NCI-H510A treated with DMSO at 0.1 percent for 48 hours (cell line): Measurements from ENCODE around the gene DLGAP4.

ENCODE experiments used
- DNase-seq: peaks from one replicate; lab custom pipeline; 2025; lab: John Stamatoyannopoulos, UW

Gene DLGAP4

DNA sequence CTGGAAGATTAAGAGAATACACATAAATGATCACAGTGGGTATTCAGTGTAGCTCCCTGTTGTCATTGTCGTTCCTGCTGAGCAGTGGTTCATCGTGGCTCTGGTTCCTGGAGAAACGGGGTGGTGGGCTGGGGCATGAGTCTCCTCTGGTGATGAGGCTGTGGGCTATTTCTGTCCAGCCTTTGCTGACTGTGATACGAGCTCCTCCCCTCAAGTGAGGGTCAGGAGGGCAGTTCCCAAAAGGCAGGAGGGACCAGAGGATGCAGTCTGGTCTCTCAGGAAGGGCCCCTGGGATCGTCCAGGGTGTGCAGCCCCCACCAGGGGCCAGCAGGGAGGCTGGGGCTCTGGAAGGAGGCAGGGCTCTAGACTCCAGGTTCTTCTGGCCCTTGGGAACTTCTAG, 31.1 kb upstream of the DLGAP4 start:
- DNase-seq: no peak

DNA sequence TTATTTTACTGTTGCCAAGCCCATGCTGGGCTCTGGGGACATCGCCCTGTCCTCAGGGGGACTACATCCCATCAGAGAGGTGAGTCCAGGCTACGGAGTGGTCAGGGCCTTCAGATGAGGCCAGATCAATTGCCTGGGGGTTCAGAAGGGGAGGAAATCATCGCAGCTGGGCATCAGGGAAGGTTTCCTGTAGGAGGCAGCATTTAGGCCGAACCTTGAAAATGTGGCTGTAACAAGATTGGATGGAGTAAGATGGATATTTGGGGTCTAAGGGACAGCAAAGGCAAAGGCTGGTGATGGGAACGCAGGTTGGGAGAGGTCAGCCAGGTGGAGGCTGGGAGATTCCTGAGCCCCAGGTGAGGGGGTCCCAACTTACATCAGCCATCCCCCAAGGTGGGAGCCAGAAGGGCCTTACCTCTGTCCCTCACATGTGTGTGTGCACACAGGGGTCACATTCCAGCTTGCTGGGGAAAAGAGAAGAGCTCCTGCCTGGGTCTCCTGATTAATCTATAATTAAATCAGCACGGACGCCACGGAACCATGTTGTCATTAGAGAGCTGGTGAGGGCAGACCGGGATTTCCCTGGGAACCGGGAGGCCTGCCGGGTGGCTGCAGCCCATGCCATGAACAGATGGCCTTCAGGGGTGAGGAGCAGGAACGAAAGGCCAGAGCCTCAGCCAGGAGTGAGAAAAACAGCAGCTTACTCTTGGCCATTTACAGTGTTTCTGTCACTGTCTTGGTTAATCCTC, 30.5 kb upstream of the DLGAP4 start:
- DNase-seq: no peak

DNA sequence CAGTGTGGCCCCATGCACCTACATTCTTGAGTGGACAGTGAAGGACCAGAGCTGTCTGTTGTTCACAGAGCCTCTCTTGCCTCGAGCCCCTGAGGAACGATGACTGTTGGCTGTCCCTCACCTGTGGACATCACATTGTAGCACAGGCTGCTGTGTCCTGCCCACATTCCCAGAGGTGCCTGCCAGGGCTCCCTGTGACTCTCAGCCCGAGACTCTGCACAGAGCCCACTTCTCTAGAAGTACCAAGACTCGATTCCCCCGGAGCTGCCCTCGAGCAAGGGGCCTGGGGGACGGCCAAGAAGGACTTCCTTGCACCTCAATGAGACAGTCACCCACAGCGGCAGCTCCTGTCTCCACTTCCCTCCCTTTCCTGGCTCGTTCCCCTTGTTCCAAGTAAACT, 28.6 kb upstream of the DLGAP4 start:
- DNase-seq: no peak

DNA sequence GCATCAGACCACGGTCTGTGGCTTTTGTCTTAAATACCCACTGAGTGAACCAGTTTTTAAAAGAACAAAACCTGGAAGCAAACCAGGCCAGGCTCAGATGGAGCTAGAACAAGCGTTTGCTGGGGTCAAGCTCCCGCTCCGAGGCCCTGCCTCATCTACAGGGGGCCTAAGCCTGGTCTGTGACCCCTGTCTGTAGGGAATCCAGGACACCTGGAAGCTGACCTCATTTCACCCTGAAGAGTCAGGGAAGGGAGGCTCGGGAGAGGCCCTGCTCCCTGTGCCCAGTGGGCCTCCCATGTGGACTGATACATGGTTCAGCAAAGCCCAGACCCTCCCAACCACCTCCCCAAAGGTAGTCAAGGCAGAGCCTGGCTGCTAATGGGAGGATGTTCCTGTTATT, 26.8 kb upstream of the DLGAP4 start:
- DNase-seq: no peak

DNA sequence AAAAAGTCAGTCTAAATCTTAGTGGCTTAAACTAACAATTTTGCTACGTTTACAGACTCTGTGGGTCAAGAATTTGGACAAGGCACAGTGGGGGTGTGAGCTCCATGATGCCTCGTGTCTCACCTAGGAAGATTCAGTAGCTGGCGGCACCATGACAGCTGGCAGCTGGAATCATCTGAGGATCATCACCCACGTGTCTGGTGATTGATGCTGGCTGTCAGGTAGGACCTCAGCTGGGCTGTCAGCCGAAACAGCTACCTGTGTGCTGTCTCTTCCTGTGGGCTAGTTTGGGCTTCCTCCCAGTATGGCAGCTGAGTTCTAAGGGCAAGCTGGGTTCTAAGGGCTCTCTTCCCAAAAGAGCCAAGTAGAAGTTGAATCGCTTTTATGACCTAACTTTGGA, 26.4 kb upstream of the DLGAP4 start:
- DNase-seq: no peak

DNA sequence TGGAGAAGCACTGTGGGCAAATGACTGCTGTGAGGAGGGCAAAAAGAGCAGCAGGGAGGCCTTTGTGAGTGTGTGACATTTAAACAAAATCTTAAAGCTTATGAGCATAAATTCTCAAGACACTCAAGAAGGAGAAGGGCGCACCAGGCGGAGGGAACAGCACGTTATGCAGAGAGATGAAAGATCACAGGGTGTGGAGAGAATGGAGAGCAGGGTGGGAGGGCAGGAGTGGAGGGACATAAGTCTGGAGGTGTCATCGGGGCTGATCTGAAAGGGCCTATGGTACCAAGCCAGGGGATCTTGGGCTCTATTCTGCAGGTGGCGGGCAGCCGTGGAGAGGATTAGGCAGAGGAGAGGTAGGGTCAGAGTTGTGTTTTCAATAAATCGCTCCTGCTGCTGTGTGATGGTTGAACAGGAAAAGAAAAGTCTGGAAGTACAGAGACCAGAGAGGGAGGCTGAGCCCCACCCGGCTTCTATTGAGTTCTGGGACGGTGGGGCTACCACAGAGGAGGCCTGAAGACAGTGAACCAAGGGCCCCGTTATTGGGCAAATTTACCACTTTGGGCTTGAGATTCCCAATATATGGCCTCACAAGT, 24.3 kb upstream of the DLGAP4 start:
- no peak for DNase-seq

DNA sequence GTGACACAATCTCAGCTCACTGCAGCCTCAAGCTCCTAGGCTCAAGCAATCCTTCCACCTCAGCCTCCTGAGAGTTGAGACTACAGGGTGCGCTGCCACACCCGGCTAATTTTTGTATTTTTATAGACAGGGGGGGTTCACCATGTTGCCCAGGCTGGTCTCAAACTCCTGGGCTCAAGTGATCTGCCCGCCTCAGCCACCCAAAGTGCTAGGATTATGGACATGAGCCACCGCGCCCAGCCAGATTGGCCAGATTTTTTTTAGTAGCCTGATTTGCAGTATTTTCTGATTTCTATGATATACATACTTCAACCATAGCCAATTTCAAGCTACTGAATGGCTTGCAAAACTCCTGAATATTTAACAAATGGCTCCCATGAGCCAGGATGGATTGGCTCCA, 21.4 kb upstream of the DLGAP4 start:
- no peak for DNase-seq

DNA sequence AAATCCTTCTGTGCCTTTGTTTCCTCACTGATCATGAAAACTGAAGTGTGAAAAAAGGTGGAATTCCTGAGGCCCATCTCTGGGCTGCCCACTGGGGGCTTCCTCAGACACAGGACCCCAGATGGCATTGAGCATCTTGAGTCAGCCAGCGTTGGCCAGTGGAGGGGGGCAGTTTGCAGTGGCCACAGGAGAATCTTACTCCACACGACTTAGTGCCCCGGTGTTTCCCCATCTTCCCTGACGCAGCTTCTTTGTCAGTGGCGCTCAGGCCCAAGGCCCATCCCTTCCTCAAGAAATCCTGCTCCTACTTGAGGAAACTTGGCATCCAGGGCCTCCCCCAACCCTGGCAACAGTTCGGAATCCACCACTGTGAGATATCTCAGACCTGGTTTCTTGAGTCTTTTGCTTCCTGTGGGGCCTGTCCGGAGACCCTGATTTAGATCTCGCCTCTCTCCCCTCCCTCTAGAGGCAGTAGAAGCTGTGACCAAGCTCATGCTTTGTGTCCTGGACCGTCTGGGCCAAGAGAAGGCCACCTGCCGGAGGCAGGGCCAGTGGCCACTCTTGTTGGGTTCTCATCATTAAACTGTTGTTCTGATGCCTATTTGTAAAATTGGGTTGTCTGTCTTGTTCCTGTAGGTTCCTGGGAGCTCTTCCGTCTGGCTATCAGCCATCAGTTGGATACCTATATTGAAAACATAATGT, 20.2 kb upstream of the DLGAP4 start:
- no peak for DNase-seq

DNA sequence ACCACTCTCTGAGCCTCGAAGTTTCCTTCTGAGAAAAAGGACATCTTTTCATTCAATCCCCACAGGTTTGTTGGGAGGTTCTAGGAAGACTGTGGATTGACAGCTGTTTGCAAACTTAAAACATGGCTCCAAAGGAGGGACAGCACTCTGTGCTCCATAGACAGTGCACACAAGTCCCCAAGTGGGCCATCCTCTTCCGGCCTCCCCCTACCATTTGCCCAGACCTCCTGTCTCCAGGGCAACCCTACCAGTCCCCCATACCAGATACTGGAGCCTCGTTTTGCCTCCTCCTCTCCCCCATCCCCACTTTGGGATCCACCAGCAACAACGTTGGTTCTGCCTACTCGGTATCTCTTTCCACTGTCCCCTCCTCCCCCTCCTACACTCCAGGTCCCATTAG, 8.5 kb upstream of the DLGAP4 start:
- DNase-seq: no peak

DNA sequence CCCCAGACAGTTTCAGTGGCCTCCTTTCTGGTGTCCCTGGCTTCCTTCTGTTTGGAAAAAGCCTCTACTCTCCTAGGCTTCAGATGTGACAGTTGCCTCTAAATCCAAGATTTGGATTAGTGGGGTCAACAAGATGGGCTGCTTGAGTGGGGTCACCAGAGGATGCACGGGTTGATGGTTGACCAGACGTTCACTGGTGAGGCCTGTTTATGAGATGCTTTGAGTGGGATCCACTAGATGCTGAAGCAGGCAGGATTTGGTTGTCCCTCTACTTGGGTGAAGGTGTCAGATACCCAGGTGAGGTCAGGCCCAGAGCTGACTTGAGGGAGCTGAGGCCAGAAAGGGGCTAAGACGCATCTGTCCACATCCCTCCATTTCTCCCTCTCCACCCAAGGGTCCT, 8.1 kb upstream of the DLGAP4 start:
- no peak for DNase-seq

DNA sequence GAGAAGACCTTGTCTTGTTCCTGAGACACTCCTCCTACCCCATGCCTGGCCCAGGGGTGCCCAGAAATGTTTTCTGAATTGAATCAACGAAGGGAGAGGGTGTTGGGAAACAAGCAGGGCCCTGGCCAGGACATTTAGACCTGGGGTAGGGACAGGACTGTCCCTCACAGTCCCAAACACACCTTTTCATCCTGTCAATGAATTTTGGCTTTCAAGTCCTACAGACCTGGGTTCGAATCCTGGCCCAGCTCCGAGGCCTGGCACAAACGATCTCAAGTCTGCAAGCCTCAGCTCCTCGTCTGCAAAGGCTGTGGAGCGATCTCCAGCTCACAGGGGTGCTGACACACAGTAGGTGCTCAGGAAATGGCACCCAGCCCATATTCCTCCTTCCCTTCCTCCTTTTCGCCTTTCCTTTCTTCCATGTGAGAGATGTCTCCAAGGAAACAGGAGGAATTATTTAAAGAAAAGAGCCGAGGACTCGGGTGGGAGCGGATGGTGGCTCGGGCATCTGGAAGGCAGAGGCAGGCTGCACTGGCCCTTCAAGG, 7.3 kb upstream of the DLGAP4 start:
- no peak for DNase-seq

DNA sequence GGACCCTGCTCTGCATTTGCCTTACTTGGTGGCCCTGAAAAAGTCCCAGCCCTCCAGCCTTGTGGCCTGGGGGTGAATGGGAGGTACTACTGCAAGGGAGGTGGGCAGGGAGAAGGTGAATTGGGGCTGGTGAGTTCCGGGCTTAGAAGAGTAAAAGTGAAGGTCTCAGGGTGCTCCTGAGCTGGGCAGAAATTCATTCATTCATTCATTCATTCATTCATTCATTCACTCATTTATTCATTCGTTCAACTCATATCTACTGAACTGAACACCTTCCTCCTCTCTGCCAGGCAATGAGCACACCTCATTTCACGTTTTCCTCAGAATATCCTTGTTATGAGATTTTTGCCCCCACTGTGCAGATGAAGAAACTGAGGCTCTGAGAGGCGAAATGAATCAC, 6.7 kb upstream of the DLGAP4 start:
- no peak for DNase-seq

DNA sequence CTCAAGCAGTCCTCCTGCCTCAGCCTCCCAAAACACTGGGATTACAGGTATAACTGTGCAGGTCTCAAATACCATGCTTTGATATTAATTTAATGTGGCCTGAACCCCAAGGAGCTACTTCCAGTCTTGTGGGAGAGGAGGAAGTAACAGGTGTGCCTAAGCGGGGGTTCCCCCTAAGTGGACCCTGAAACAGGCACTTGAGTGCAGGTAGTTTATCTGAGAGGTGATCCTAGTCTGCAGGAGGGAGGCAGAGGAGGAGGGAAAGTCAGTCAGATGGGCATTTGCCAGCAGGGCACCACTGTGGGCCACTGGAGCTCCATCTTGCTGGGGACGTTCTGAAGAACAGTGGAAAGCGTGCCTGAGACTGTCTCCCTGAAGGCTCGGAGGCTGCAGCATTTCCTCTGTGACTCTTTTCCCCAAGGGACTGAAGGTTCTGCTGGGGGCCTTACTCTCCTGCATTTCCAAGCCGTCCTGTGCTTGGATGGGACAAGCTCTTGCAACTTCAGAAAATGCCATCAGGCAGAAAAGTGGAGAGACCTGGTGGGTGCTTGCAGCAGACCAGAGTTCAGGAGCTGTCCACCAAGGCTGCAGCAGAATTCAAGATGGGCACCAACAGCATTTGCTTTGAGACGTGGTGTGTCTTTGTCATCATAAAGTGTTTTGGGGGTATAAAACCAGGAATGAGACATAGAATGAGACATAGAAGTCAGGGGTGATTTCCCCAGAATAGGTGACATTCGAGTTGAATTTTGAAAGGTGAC, 4.6 kb upstream of the DLGAP4 start:
- DNase-seq: no peak

DNA sequence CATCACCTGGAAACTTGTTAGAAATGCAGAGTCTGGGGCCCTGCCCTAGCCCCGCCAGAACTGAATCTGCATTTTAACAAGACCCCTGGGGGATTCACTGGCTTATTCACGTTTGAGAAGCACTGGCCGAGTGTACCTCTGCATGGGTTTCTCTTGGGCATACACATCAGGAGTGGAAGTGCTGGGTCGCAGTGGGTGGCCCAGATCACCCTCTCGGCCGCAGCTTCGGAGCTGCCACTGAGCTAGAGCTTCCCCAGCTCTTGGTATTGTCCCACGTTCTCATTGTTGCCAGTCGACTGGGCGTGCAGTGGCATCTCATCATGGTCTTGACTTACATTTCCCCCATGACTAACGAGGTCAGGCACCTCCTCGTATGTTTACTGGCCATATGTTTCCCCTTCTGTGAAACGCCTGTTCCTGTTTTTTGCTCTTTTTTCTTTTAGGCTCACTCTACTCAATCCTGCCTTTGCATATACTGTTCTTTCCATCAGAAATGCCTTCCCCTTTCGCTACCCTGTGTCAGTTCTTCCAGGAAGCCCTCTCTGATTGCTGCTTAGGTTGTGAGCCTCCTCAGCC, 3.0 kb upstream of the DLGAP4 start:
- DNase-seq: no peak

DNA sequence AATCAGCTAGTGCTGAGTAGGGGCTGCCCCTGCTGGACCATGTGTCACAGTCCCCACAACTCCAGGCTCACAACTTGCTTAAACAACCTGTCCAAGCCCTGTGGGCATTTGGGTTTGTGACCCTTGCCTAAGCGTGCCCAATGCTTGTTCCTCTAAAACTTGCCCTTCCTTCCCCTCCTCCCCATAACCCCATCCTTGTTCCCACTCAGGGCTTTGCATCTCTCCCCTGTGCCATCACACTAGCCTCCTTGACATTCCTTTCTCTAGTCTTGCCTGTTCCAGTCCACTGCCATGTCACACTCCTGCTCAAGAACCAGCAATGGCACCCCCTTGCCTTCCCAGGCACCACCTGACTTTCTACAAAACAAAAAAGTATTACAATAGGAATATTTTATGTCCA, 2.3 kb upstream of the DLGAP4 start:
- DNase-seq: no peak

DNA sequence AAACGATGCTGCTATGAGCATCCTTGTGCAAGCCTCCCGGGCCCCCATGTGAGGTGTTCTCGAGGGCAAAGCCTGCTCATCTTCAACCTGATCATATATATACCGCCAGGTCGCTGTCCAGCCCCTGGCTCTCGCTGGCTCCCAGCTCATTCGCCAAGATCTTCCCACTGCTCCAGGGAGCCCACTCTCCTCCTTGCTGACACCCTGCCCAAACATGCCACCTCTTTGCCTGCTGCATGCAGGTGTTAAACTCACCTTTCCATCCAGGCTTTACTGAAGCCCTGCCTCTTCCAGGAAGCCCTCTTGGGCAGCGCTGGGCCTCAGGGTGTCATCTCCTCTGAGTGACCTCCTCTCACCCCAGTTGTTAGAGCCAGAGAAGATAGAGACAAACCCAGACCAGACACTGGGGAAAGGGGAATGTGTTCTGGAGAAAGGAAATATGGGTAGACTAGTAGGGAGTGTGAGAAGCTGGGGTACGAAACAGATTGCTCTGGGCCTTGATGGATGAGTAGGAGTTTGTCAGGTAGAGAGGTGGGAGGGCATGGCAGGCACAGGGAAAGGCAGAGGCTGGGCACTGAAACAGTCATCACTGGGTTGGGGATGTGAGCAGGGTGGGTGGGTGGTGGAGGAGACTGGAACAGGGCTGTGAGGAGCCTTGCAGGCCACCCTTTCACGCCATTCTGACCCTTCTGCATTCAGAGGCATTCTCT, 1.2 kb upstream of the DLGAP4 start:
- DNase-seq: no peak

DNA sequence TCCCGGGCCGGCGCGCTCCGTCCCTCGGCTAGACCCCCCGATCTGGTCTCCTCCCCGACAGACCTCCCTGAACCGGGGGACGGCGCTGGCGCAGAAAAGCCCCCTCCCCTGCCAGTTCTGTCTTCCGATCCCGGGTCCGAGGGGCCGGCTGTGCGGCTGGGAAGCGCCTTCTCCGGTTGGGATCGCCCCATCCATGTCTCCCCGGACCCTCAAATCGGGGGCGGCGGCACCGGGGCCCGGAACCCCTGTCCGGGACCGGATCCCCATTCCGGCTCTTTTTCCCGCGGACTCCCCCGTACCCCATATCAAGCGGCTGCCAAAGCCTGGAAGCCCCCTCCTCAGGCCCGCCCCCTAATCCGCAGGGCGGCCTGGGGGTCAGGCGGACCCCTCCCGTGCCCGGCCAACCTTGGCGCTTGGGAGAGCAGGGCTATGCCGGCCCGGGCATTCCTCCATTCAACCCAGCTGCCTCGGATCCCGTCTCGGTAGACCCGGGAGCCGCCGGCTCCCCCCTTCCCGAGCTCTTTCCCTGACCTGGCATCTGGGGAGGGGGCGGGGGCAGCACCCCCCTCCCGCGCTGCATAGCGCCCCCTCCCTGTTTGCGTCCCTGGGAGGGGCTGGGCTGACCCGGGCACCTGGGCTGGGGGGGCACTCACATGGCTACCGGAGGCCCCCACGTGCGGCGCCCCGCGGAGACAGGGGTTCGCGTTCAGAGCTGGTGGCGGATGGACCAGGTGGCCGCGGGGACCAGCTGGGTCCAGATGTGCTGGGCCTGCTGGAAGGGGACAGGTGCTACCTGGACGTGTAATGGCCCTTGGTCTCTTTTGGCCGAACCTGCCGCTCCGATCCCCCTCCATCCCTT, 643 bp downstream of the DLGAP4 start:
- no peak for DNase-seq

DNA sequence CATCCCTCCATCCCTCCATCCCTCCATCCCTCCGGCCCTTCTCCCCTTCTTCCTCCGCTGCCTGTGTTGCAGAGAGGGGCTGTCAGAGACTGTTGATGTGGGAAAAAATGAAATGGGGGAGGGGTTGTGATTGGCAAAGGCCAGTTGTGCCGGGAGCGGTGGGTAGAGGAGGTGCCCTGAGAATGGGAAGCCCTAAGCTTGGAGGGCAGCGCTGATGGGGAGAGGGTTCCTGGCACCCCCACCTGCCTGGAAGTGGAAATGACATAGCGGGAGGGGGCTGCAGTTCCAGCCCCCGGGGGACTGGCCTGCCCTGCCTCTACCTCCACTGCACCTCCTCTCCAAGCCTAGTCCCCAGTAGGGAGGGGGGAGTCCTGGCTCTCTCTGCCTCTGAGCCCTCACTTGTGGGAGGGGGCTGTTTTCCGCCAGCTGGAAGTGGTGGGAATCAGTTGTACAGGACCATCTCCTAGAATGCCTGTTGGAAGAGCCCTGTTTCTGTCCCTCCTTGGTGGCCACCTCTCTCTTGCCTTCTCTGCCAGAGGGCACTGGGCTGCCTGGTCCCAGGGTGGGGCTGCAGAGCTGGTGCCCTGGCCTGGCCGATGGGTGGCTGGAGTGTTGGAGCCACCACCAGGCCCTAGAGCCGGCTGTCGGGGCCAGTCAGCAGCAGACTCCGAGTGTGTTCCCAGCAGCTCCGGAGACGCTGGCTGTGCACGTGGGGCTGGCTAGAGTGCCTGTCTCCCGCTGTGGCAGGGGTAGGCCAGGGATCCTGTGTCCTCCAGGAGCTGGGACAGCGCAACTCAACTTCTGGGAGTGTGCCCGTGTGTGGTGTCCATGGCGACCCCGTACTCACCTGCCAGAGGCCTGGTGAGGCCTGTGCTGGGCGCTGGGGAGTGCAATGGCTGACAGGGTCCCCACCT, 1.5 kb downstream of the DLGAP4 start:
- DNase-seq: no peak

DNA sequence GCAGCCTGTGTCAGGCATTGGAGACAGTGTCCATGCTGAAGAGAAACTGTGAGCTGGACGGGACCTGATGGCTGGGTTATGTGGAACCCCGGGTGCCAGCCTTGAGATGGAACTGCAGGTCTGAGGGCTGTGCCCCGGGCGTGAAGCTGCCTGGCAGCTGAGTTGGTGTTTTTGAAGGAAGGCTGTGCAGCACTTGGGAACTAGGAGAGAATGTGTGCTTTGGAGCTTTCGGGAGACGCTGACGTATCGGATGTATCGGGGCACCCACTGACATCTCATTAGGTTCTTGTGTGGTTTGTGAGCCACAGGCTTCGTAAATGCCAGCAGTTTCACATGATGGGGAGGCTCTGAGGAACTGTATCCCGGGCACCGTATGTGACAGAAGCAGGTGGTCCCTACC, 2.2 kb downstream of the DLGAP4 start:
- DNase-seq: no peak
